Neural cell (in vitro differentiated cells): ENCODE measurements around the gene SLC37A3. TPM values are rescaled to one million over a fixed set of nuclear protein-coding genes. Genes with fewer than 3 reads are reported as not detected.

Experiments used
- H2AFZ ChIP-seq: fragments of 200-600, 300-800 bp; sonication (generic), shearing (Covaris generic); 2 replicates; pipeline ENCODE4 v1.6.0; 2014; ENCODE audit warnings: low read depth, mild to moderate bottlenecking, antibody characterized with exemption, low read length, moderate library complexity
- H3F3A ChIP-seq: fragments of 200-600 bp; shearing (Covaris generic); 2 replicates; pipeline ENCODE4 v1.6.1; 2016; ENCODE audit warnings: mild to moderate bottlenecking, moderate library complexity, mixed read lengths, antibody characterized with exemption, low read length; ENCODE audit not compliant: insufficient read depth, poor library complexity, severe bottlenecking
- H3K27ac ChIP-seq: fragments of 200-600, 300-800 bp; sonication (generic), shearing (Covaris generic); 2 replicates; pipeline ENCODE4 v1.5.1; 2014; ENCODE audit warnings: mild to moderate bottlenecking, low read length, moderate library complexity
- H3K27me3 ChIP-seq: fragments of 300-800, 200-600 bp; sonication (generic), shearing (Covaris generic); 2 replicates; pipeline ENCODE4 v1.6.0; 2014; ENCODE audit warnings: mild to moderate bottlenecking, low read depth, low read length, moderate library complexity; ENCODE audit not compliant: insufficient read depth
- H3K36me3 ChIP-seq: fragments of 300-800, 200-600 bp; sonication (generic), shearing (Covaris generic); 2 replicates; pipeline ENCODE4 v1.5.1; 2014; ENCODE audit warnings: mild to moderate bottlenecking, antibody characterized with exemption, low read length, moderate library complexity; ENCODE audit not compliant: insufficient read depth
- H3K4me2 ChIP-seq: fragments of 300-800, 200-600 bp; sonication (generic), shearing (Covaris generic); 2 replicates; pipeline ENCODE4 v1.6.0; 2014; ENCODE audit warnings: mild to moderate bottlenecking, low read length
- H3K4me3 ChIP-seq: fragments of 300-800, 200-600 bp; sonication (generic), shearing (Covaris generic); 2 replicates; pipeline ENCODE4 v1.5.1; 2014; ENCODE audit warnings: mild to moderate bottlenecking, low read length, moderate library complexity
- H3K79me2 ChIP-seq: fragments of 200-600 bp; shearing (Covaris generic); replicated peaks from 2 replicates; pipeline ENCODE4 v1.6.0; 2014; ENCODE audit warnings: mild to moderate bottlenecking, low read length, moderate library complexity; ENCODE audit not compliant: insufficient read depth
- H3K9ac ChIP-seq: fragments of 300-800, 200-600 bp; sonication (generic), shearing (Covaris generic); 2 replicates; pipeline ENCODE4 v1.6.1; 2016; ENCODE audit warnings: mild to moderate bottlenecking, low read length, mixed read lengths
- H3K9me2 ChIP-seq: fragments of 200-600 bp; shearing (Covaris generic); 2 replicates; pipeline ENCODE4 v1.6.1; 2016; ENCODE audit warnings: mild to moderate bottlenecking, low read length, mixed read lengths; ENCODE audit not compliant: insufficient read depth
- H3K9me3 ChIP-seq: fragments of 200-600, 300-800 bp; sonication (generic), shearing (Covaris generic); 2 replicates; pipeline ENCODE4 v1.6.1; 2016; ENCODE audit warnings: mild to moderate bottlenecking, mixed run types, low read length, moderate library complexity, mixed read lengths
- H4K20me1 ChIP-seq: fragments of 200-600 bp; shearing (Covaris generic); 2 replicates; pipeline ENCODE4 v1.6.1; 2016; ENCODE audit warnings: mild to moderate bottlenecking, mixed run types; ENCODE audit not compliant: insufficient read depth
- EZH2 ChIP-seq: fragments of 200-600, 300-800 bp; shearing (Covaris generic), sonication (generic); IDR thresholded peaks from 2 replicates; pipeline ENCODE4 v1.6.1; 2014; ENCODE audit warnings: antibody characterized with exemption, low read length, borderline replicate concordance, mild to moderate bottlenecking; ENCODE audit not compliant: insufficient read depth, poor library complexity, severe bottlenecking
- POLR2AphosphoS5 ChIP-seq: IDR thresholded peaks from 2 replicates; pipeline ENCODE4 v1.6.1; 2012
- RAD21 ChIP-seq: fragments of 450-650 bp; conservative IDR thresholded peaks from 2 replicates; pipeline ENCODE4 v1.6.1; 2014; ENCODE audit warnings: antibody characterized with exemption, mild to moderate bottlenecking, moderate library complexity
- SMC3 ChIP-seq: fragments of 450-650 bp; conservative IDR thresholded peaks from 2 replicates; pipeline ENCODE4 v1.6.1; 2014; ENCODE audit warnings: antibody characterized with exemption, mild to moderate bottlenecking, moderate library complexity; ENCODE audit not compliant: poor library complexity
- polyA plus RNA-seq: library from polyadenylated mRNA; depleted of rRNA; stranded (reverse); fragments of >200 nt; gene quantifications from 2 replicates; pipeline ENCODE4 v1.2.3, GENCODE V29; 2014
- TF ChIP-seq, protein P1 (sequence below): IDR thresholded peaks from 2 replicates; pipeline ENCODE4 v1.6.1; 2012; ENCODE audit warnings: borderline replicate concordance
- TF ChIP-seq, protein P2 (sequence below): fragments of 450-650 bp; IDR thresholded peaks from 2 replicates; pipeline ENCODE4 v1.5.1; 2014; ENCODE audit warnings: antibody characterized with exemption, mild to moderate bottlenecking, moderate library complexity; ENCODE audit not compliant: poor library complexity, severe bottlenecking

The SLC37A3 gene
- polyA plus RNA-seq, 1 donor from 2014 or later = 176 TPM

DNA sequence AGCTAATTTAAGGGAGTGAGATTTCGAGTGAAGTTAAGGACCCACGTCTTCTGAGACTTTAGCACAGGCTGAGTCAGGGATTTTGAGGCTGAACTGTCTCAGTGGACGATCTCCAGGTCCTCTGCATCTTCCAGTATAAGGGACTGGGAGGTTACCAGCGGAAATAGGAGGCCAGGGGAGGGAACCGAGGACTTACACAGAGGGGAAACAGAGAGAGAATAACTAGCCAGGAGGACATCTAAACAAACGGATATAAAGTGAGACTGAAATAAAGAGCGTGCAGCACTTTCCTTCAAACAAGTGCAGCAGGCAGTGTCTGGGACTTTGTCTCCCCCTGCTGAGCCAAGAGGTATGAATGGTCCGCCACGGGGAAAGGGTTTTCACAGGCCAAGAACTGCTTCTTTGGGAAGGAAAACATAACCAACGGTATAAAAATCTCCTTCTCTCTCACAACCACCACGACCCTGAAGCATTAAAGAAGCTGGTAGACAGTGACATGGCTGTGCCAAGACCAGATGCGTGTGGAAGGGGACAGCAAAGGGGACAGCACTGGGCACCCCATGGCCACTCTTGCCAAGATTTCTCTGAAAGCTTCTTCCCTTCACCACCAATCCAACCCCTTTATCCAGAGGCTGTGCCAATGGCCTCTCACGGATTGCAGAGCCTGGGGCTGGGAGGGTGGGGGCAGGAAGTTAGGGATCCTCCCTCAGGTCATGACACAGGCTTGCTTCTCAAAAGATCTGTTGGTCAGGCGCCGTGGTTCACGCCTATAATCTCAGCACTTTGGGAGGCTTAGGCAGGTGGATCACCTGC lies 72.0 kb downstream of the SLC37A3 start:
- no peak overlapping the region for H3K4me3 ChIP-seq
- H3K79me2 ChIP-seq = no peaks in the 10 kb centered on the region
- H3K36me3 ChIP-seq = no peaks in the 10 kb centered on the region
- H4K20me1 ChIP-seq = no peaks in the 10 kb centered on the region
- no peak overlapping the region for H2AFZ ChIP-seq
- peak; percentile 52 for TF ChIP-seq RAD21
- no peak for TF ChIP-seq EZH2
- TF ChIP-seq, protein P1, sequence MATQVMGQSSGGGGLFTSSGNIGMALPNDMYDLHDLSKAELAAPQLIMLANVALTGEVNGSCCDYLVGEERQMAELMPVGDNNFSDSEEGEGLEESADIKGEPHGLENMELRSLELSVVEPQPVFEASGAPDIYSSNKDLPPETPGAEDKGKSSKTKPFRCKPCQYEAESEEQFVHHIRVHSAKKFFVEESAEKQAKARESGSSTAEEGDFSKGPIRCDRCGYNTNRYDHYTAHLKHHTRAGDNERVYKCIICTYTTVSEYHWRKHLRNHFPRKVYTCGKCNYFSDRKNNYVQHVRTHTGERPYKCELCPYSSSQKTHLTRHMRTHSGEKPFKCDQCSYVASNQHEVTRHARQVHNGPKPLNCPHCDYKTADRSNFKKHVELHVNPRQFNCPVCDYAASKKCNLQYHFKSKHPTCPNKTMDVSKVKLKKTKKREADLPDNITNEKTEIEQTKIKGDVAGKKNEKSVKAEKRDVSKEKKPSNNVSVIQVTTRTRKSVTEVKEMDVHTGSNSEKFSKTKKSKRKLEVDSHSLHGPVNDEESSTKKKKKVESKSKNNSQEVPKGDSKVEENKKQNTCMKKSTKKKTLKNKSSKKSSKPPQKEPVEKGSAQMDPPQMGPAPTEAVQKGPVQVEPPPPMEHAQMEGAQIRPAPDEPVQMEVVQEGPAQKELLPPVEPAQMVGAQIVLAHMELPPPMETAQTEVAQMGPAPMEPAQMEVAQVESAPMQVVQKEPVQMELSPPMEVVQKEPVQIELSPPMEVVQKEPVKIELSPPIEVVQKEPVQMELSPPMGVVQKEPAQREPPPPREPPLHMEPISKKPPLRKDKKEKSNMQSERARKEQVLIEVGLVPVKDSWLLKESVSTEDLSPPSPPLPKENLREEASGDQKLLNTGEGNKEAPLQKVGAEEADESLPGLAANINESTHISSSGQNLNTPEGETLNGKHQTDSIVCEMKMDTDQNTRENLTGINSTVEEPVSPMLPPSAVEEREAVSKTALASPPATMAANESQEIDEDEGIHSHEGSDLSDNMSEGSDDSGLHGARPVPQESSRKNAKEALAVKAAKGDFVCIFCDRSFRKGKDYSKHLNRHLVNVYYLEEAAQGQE = no peak
- peak; percentile 38 for TF ChIP-seq SMC3
- no peak for TF ChIP-seq POLR2AphosphoS5
- TF ChIP-seq, protein P2, sequence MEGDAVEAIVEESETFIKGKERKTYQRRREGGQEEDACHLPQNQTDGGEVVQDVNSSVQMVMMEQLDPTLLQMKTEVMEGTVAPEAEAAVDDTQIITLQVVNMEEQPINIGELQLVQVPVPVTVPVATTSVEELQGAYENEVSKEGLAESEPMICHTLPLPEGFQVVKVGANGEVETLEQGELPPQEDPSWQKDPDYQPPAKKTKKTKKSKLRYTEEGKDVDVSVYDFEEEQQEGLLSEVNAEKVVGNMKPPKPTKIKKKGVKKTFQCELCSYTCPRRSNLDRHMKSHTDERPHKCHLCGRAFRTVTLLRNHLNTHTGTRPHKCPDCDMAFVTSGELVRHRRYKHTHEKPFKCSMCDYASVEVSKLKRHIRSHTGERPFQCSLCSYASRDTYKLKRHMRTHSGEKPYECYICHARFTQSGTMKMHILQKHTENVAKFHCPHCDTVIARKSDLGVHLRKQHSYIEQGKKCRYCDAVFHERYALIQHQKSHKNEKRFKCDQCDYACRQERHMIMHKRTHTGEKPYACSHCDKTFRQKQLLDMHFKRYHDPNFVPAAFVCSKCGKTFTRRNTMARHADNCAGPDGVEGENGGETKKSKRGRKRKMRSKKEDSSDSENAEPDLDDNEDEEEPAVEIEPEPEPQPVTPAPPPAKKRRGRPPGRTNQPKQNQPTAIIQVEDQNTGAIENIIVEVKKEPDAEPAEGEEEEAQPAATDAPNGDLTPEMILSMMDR = peak; percentile 51
- H3K9ac ChIP-seq = no peak overlapping the region
- no peaks in the 10 kb centered on the region for H3F3A ChIP-seq
- no peaks in the 10 kb centered on the region for H3K9me3 ChIP-seq
- no peaks in the 10 kb centered on the region for H3K27me3 ChIP-seq
- no peaks in the 10 kb centered on the region for H3K9me2 ChIP-seq
- no peak overlapping the region for H3K27ac ChIP-seq
- no peak overlapping the region for H3K4me2 ChIP-seq

DNA sequence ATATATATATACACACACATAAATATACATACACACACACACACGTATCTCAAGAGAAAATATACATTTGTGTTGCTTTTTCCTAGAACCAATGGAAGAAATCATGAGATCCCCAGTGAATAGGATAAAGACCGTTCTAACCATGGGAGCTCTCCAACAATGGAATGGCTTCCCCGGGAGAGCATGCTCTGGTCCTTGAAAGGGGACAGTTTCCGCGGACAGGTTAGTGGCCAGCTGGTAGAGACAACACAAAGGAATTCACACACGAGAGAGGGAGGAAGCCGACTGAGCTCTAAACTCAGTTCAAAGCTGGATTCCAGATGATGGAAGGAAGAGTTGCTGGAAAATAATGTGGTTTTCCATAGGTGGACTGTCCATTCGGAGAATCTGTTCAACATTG lies 72.7 kb downstream of the SLC37A3 start:
- Histone ChIP-seq H3K79me2 (no peaks in the 10 kb centered on the region), H3K27me3 (no peaks in the 10 kb centered on the region), H2AFZ (no peak overlapping the region), H4K20me1 (no peaks in the 10 kb centered on the region), H3K4me3 (no peak overlapping the region), H3K36me3 (no peaks in the 10 kb centered on the region), H3K9me2 (no peaks in the 10 kb centered on the region), H3F3A (no peaks in the 10 kb centered on the region), H3K9me3 (no peaks in the 10 kb centered on the region), H3K27ac (no peak overlapping the region), H3K4me2 (no peak overlapping the region), H3K9ac (no peak overlapping the region)
- TF ChIP-seq, protein P1 = no peak
